HFF-Myc (cell line): ENCODE measurements around the gene SUCLG2.

Experiments
- DNase-seq: peaks from one replicate; pipeline ENCODE4 v3.0.0-alpha.2; 2011; ENCODE audit warnings: low read depth; ENCODE audit errors: extremely low read depth
- H3K4me3 ChIP-seq: replicated peaks from 2 replicates; pipeline ENCODE4 v1.5.1; 2011; ENCODE audit warnings: low read depth, mild to moderate bottlenecking, control low read depth, low read length
- CTCF ChIP-seq: IDR thresholded peaks from 2 replicates; pipeline ENCODE4 v1.5.1; 2012; ENCODE audit warnings: mild to moderate bottlenecking, low read depth, low read length, control low read depth; ENCODE audit errors: missing control alignments

SUCLG2 gene

GRCh38 chr3:67517781-67518180 lies 136.6 kb downstream of the SUCLG2 start:
- no peak for TF ChIP-seq CTCF
- DNase-seq, result no peak
- H3K4me3 ChIP-seq, result no peak overlapping the region

- no peak for DNase-seq
- H3K4me3 ChIP-seq, result no peak overlapping the region
- no peak for TF ChIP-seq CTCF
These were observed 137.9 kb downstream of the SUCLG2 start for GRCh38 chr3:67516496-67516895.

DNA sequence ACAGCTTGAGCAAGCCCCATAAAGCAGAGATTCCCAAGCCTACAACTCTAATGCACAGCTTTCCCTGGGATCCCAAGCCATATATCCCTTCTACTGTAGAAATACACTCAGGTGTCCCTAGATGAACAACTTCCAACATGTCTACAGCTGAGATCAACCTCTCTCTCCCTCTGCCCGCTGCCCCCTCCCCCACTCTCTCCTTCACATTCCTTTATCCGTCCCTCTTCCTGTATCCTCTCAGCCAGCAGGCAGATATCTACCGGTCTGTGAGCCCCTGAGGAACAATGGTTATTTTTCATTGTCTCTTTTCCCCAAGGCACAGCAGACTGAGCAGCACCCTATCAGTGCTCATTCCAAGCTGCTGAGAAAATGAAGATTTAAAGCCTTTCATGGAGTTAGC lies 138.6 kb downstream of the SUCLG2 start:
- H3K4me3 ChIP-seq, result no peak overlapping the region
- TF ChIP-seq CTCF, result no peak
- no peak for DNase-seq

DNA sequence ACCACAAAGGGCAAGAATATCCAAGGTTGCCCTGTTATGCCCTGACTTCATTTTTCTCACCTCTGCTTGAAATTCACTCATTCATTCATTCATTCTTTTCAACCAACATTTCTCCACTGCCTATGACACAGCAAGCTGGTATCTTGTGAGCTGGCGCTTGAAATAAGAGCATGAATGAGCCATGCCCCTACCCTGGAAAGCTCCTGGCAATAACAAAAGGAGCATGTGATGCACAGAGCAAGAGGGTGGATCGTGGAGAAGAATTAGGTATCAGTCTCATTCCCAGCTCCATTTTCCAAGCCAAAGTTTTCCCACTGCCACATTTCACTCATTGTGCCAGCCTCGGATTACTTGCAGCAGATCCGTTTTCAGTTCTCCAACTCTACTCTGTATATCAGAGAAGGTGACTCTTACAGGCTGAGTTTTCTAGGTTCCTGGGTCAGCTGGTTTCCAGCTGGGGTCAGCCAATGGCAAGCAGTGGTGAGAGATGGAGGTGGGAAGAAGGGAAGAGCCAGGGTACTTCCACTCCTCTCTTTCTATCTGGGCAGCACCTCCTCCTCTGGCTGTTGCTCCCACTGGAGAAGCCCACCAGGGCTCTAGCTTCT lies 144.8 kb downstream of the SUCLG2 start:
- no peak for TF ChIP-seq CTCF
- DNase-seq, result no peak

DNA sequence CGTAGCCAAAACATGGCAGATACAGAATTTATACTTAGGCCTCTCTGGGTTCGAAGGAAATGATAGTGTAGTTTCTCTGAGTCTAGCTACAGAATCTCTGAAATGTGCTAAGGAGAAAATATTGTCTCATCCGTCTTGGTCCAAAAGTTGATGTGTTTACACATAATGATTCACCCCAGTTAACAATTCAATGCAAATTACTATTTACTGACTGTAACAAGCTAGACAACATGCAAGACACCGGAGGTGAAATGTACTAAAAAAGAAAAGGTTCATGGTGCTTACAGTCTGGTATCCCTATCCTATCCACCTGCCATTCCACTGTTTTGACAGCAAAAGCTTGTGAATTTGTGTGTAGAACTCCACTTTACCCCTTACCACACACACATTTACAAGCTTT lies 146.8 kb downstream of the SUCLG2 start:
- no peak for TF ChIP-seq CTCF
- DNase-seq, result no peak
- H3K4me3 ChIP-seq, result no peak overlapping the region

More for the DNA sequence above, 144.8 kb downstream of the SUCLG2 start:
- H3K4me3 ChIP-seq, result no peak overlapping the region

- DNase-seq, result no peak
- no peak for TF ChIP-seq CTCF
- H3K4me3 ChIP-seq, result no peak overlapping the region
These were observed 153.7 kb downstream of the SUCLG2 start for GRCh38 chr3:67500709-67501108.

GRCh38 chr3:67497746-67498145 lies 156.7 kb downstream of the SUCLG2 start:
- no peak overlapping the region for H3K4me3 ChIP-seq
- no peak for DNase-seq
- no peak for TF ChIP-seq CTCF
